Natural killer cell (primary cell): ENCODE results near the gene RDM1. TPM values are rescaled to one million over a fixed set of nuclear protein-coding genes. Genes with fewer than 3 reads are reported as not detected.
A peak's percentile ranks its signal among the peaks of the same experiment; 100 is the strongest.

ENCODE experiments used
- ATAC-seq, 3 donors: fragments of 150-1000 bp in 2 of 3; fragments of 200-7000 bp in 1 of 3; cut with Tn5 transposase; 1 replicate in 1 of 3; 2 replicates in 2 of 3; pipeline ENCODE4 v1.10.0; 2021; ENCODE audit warnings: mild to moderate bottlenecking in 2 of 3, moderate library complexity in 2 of 3
- DNase-seq, 2 donors: peaks; one replicate each; pipeline versions ENCODE4 v3.0.0 to v3.0.0-alpha.2; 2013 to 2021; ENCODE audit warnings: mixed read lengths in 1 of 2
- H3K27ac ChIP-seq: one replicate; pipeline ENCODE4 v1.5.1; 2013; ENCODE audit warnings: mild to moderate bottlenecking, low read length
- H3K27me3 ChIP-seq: one replicate; pipeline ENCODE4 v1.6.1; 2013; ENCODE audit warnings: low read length; ENCODE audit not compliant: control insufficient read depth, insufficient read depth
- H3K36me3 ChIP-seq: one replicate; pipeline ENCODE4 v1.6.1; 2013; ENCODE audit warnings: low read length; ENCODE audit not compliant: control insufficient read depth, insufficient read depth
- H3K4me1 ChIP-seq: one replicate; pipeline ENCODE4 v1.6.1; 2013; ENCODE audit warnings: low read length; ENCODE audit not compliant: control insufficient read depth, insufficient read depth
- H3K4me3 ChIP-seq: one replicate; pipeline ENCODE4 v1.5.1; 2013; ENCODE audit warnings: low read length
- H3K9me3 ChIP-seq: one replicate; pipeline ENCODE4 v1.6.1; 2013; ENCODE audit warnings: low read length; ENCODE audit not compliant: control insufficient read depth, insufficient read depth
- H3K27ac Mint-ChIP-seq, 2 donors: one replicate each; pipeline ENCODE4 v1.8.0; 2022; ENCODE audit warnings: mild to moderate bottlenecking in 2 of 2, mixed read lengths in 2 of 2, moderate library complexity in 1 of 2
- H3K27me3 Mint-ChIP-seq, 2 donors: one replicate each; pipeline ENCODE4 v1.8.0; 2022; ENCODE audit warnings: low read depth in 2 of 2, mixed read lengths in 2 of 2
- H3K36me3 Mint-ChIP-seq: one replicate; pipeline ENCODE4 v1.8.0; 2022; ENCODE audit warnings: mixed read lengths
- H3K4me1 Mint-ChIP-seq, 2 donors: one replicate each; pipeline ENCODE4 v1.8.0; 2022; ENCODE audit warnings: mixed read lengths in 2 of 2
- H3K4me3 Mint-ChIP-seq: one replicate; pipeline ENCODE4 v1.8.0; 2022; ENCODE audit warnings: mild to moderate bottlenecking, moderate library complexity, mixed read lengths
- H3K9me3 Mint-ChIP-seq, 2 donors: one replicate each; pipeline ENCODE4 v1.8.0; 2022; ENCODE audit warnings: mixed read lengths in 2 of 2
- CTCF ChIP-seq: fragments of 200-600 bp; IDR thresholded peaks from one replicate; pipeline ENCODE4 v1.8.0; 2022; ENCODE audit warnings: antibody characterized with exemption
- WGBS: methylation state at CpG from one replicate; pipeline ENCODE4 v1.1.7; 2013; ENCODE audit warnings: missing lambda C conversion rate; ENCODE audit not compliant: insufficient coverage; 5-methylcytosine and 5-hydroxymethylcytosine counted together
- intact Hi-C: fragments of 100-400 bp; cut with micrococcal nuclease; formaldehyde crosslinking; loops from one replicate; pipeline ENCODE4 v1.14.2; 2022
- total RNA-seq, 4 donors: library from RNA; stranded (reverse); fragments of 120-200 nt in 1 of 4; gene quantifications; one replicate each; pipeline versions ENCODE4 v1.2.3 to v1.2.4, GENCODE V29; 2013 to 2022

Gene RDM1
- total RNA-seq, 3 donors from 2014 or later (not counting 1 experiment from before 2014, with no cell fraction given): 0.48 to 1.00 (median 0.61) TPM

- Mint-ChIP-seq H3K4me3 (peak overlapping the region; percentile 82), H3K4me1 (peaks cover 68 to 80% of the 10 kb centered on the region in 2 donors), H3K27ac (peak overlapping the region; percentile 96 to 97), H3K27me3 (no peaks in the 10 kb centered on the region), H3K36me3 (no peaks in the 10 kb centered on the region), H3K9me3 (no peaks in the 10 kb centered on the region)
- H3K27ac ChIP-seq: peak overlapping the region; percentile 76
- peaks cover 76% of the 10 kb centered on the region for H3K4me1 ChIP-seq
- whole genome bisulfite sequencing: 93% methylated on average over 4 of the region's 9 CpGs
- no peaks in the 10 kb centered on the region for H3K36me3 ChIP-seq
- ATAC-seq: no peak
- H3K4me3 ChIP-seq: no peak overlapping the region
- no peak for TF ChIP-seq CTCF
- H3K27me3 ChIP-seq: no peaks in the 10 kb centered on the region
- intact Hi-C loops: no loop called here
- H3K9me3 ChIP-seq: no peaks in the 10 kb centered on the region
- DNase-seq: no peak
Observed at GRCh38 chr17:35901631-35902175, 28.9 kb downstream of the RDM1 start.

GRCh38 chr17:35900708-35901480 is 29.7 kb downstream of the RDM1 start:
- no peaks in the 10 kb centered on the region for H3K9me3 ChIP-seq
- peak; percentile 62 to 71 (median 69) for ATAC-seq
- peaks cover 79% of the 10 kb centered on the region for H3K4me1 ChIP-seq
- DNase-seq: peak; percentile 45 to 67
- peak overlapping the region; percentile 76 for H3K27ac ChIP-seq
- peak overlapping the region; percentile 5 for H3K4me3 ChIP-seq
- peak overlapping the region; percentile 96 to 97 for H3K27ac Mint-ChIP-seq
- H3K4me1 Mint-ChIP-seq: peaks cover 67 to 86% of the 10 kb centered on the region in 2 donors
- peak overlapping the region; percentile 82 for H3K4me3 Mint-ChIP-seq
- H3K9me3 Mint-ChIP-seq: no peaks in the 10 kb centered on the region
- no peaks in the 10 kb centered on the region for H3K27me3 ChIP-seq
- no peaks in the 10 kb centered on the region for H3K36me3 Mint-ChIP-seq
- H3K27me3 Mint-ChIP-seq: no peaks in the 10 kb centered on the region
- intact Hi-C loops: loop anchor here (1.0 kb wide), 1 partner anchor 21 kb away; the partner anchor contains the start of gene CCL5
- no peak for TF ChIP-seq CTCF
- no peaks in the 10 kb centered on the region for H3K36me3 ChIP-seq
- WGBS: 52% methylated on average over 9 of the region's 11 CpGs

- H3K4me1 ChIP-seq: peaks cover 85% of the 10 kb centered on the region
- DNase-seq: peak; percentile 49 to 58
- intact Hi-C loops: loop anchor here (1.0 kb wide), 1 partner anchor 20 kb away; the partner anchor contains the start of gene CCL5
Observed at GRCh38 chr17:35900280-35900679, 30.3 kb downstream of the RDM1 start.

More at GRCh38 chr17:35900280-35900679, 30.3 kb downstream of the RDM1 start:
- no peaks in the 10 kb centered on the region for H3K27me3 ChIP-seq
- peak; percentile 6 to 30 (median 27) for ATAC-seq
- no peaks in the 10 kb centered on the region for H3K36me3 ChIP-seq
- H3K4me3 Mint-ChIP-seq: peak overlapping the region; percentile 82
- no peaks in the 10 kb centered on the region for H3K27me3 Mint-ChIP-seq
- no peaks in the 10 kb centered on the region for H3K36me3 Mint-ChIP-seq
- H3K9me3 Mint-ChIP-seq: no peaks in the 10 kb centered on the region
- H3K4me3 ChIP-seq: peak overlapping the region; percentile 5
- 23% methylated on average over 5 of the region's 5 CpGs for WGBS
- peak overlapping the region; percentile 96 to 97 for H3K27ac Mint-ChIP-seq
- peaks cover 72 to 90% of the 10 kb centered on the region in 2 donors for H3K4me1 Mint-ChIP-seq
- peak overlapping the region; percentile 76 for H3K27ac ChIP-seq
- no peaks in the 10 kb centered on the region for H3K9me3 ChIP-seq
- no peak for TF ChIP-seq CTCF
